Neutrophil (primary cell): ENCODE results near the gene CNTNAP2.

Experiments used
- H3K27ac ChIP-seq: fragments of 200-600 bp; sonication (generic); 2 replicates; pipeline ENCODE4 v1.5.1; 2016; ENCODE audit warnings: mild to moderate bottlenecking, moderate library complexity
- H3K27me3 ChIP-seq: fragments of 200-600 bp; sonication (generic); 2 replicates; pipeline ENCODE4 v1.6.0; 2016; ENCODE audit warnings: mild to moderate bottlenecking
- H3K36me3 ChIP-seq: fragments of 200-600 bp; sonication (generic); 2 replicates; pipeline ENCODE4 v1.5.1; 2017
- H3K4me1 ChIP-seq, 2 experiments: fragments of 200-600 bp in 1 of 2; sonication (generic) in 1 of 2; 1 replicate in 1 of 2; 2 replicates in 1 of 2; pipeline versions ENCODE4 v1.5.1 to v1.6.1; 2013 to 2016; ENCODE audit warnings: low read depth in 1 of 2, low read length in 1 of 2, mild to moderate bottlenecking in 1 of 2, moderate library complexity in 1 of 2; ENCODE audit not compliant: control insufficient read depth in 1 of 2, insufficient read depth in 1 of 2
- H3K4me3 ChIP-seq, 2 experiments: fragments of 200-600 bp in 1 of 2; sonication (generic) in 1 of 2; 1 replicate in 1 of 2; 2 replicates in 1 of 2; pipeline ENCODE4 v1.5.1; 2013 to 2016; ENCODE audit warnings: low read depth in 1 of 2, low read length in 1 of 2, mild to moderate bottlenecking in 1 of 2, moderate library complexity in 1 of 2
- H3K9me3 ChIP-seq: fragments of 200-600 bp; sonication (generic); 2 replicates; pipeline ENCODE4 v1.5.1; 2016
- CTCF ChIP-seq: fragments of 200-600 bp; sonication (generic); IDR thresholded peaks from 2 replicates; pipeline ENCODE4 v1.5.1; 2016; ENCODE audit warnings: antibody characterized with exemption

Gene CNTNAP2

GRCh38 chr7:147681530-147681929 lies 1564.9 kb downstream of the CNTNAP2 start:
- TF ChIP-seq CTCF: no peak
- Histone ChIP-seq H3K36me3 (no peaks in the 10 kb centered on the region), H3K4me1 (no peaks in the 10 kb centered on the region), H3K4me3 (no peak overlapping the region), H3K27me3 (no peaks in the 10 kb centered on the region), H3K9me3 (no peaks in the 10 kb centered on the region), H3K27ac (no peak overlapping the region)

DNA sequence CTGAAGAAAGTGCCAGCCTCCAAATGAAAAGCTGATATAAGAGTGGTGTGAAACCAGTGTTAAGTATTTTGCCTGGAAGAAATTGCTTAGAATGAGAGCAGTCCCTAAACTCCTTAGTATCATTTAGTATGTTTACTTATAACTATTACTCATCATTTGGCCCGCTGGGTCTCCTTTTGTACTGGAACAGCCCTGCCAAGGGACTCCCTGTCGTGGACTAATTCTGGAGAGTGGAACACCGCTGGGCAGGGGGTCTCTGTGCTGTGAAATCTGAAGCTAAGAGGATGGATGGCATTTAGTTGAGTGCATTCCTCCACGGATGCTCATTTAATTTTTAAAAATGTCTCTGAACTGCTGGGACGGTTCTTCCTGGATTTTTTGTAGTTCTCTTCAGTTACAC lies 1584.1 kb downstream of the CNTNAP2 start:
- Histone ChIP-seq H3K27ac (no peak overlapping the region), H3K9me3 (no peaks in the 10 kb centered on the region)

DNA sequence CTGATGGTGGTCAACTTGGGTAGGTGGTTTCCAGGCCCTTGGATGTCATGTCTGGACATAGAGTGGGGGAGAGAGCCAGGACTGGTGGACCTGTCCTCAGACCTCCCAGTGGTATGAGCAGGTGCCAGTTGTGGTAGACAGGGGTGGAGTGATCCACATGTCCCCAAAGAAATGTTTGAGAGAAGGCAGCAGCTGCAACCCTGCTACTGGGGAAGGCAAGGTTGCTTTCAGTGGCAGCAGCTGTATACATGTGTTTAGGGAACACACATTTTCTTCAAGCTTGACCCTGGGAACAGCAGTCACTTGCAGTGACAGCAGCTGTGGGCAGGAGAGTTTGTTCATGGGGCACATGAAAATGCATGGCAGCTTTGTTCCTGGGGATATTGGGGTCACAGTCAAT lies 1591.3 kb downstream of the CNTNAP2 start:
- Histone ChIP-seq H3K9me3 (no peaks in the 10 kb centered on the region), H3K4me3 (no peak overlapping the region), H3K4me1 (no peaks in the 10 kb centered on the region), H3K27me3 (no peaks in the 10 kb centered on the region), H3K36me3 (no peaks in the 10 kb centered on the region), H3K27ac (no peak overlapping the region)
- no peak for TF ChIP-seq CTCF

More for the DNA sequence above, 1584.1 kb downstream of the CNTNAP2 start:
- no peaks in the 10 kb centered on the region for H3K4me1 ChIP-seq
- TF ChIP-seq CTCF: no peak
- H3K36me3 ChIP-seq: no peaks in the 10 kb centered on the region
- H3K27me3 ChIP-seq: no peaks in the 10 kb centered on the region
- no peak overlapping the region for H3K4me3 ChIP-seq

GRCh38 chr7:147708871-147709270 lies 1592.3 kb downstream of the CNTNAP2 start:
- H3K4me3 ChIP-seq: no peak overlapping the region
- no peaks in the 10 kb centered on the region for H3K9me3 ChIP-seq
- no peak for TF ChIP-seq CTCF

GRCh38 chr7:147711447-147711846 lies 1594.8 kb downstream of the CNTNAP2 start:
- no peaks in the 10 kb centered on the region for H3K27me3 ChIP-seq
- no peaks in the 10 kb centered on the region for H3K4me1 ChIP-seq
- H3K9me3 ChIP-seq: no peaks in the 10 kb centered on the region
- H3K36me3 ChIP-seq: no peaks in the 10 kb centered on the region
- H3K4me3 ChIP-seq: no peak overlapping the region
- TF ChIP-seq CTCF: no peak
- no peak overlapping the region for H3K27ac ChIP-seq

More at GRCh38 chr7:147708871-147709270, 1592.3 kb downstream of the CNTNAP2 start:
- Histone ChIP-seq H3K36me3 (no peaks in the 10 kb centered on the region), H3K4me1 (no peaks in the 10 kb centered on the region), H3K27ac (no peak overlapping the region), H3K27me3 (no peaks in the 10 kb centered on the region)
